Measurements from ENCODE around the gene OR2L3.

DNA sequence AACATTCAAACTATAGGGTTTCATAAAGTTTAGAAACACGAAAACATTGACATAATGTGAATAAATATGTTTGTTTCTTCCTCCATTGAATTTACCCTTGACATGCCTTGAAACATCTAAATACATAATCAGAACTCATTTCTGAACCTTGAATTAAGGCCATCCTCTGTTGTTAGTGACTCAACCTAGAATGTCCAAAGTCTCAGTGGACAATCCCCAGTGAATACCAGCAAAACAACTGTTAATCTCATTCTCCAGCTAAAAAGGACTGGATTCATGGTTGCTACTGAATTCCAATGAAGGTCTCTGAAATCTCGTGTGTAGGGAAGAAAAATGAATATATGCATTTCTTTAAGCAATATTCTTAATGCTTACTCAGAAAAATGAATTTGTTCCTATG is 16.9 kb upstream of the OR2L3 start, which contains the start of gene OR2L2:
- TF ChIP-seq, protein P1, sequence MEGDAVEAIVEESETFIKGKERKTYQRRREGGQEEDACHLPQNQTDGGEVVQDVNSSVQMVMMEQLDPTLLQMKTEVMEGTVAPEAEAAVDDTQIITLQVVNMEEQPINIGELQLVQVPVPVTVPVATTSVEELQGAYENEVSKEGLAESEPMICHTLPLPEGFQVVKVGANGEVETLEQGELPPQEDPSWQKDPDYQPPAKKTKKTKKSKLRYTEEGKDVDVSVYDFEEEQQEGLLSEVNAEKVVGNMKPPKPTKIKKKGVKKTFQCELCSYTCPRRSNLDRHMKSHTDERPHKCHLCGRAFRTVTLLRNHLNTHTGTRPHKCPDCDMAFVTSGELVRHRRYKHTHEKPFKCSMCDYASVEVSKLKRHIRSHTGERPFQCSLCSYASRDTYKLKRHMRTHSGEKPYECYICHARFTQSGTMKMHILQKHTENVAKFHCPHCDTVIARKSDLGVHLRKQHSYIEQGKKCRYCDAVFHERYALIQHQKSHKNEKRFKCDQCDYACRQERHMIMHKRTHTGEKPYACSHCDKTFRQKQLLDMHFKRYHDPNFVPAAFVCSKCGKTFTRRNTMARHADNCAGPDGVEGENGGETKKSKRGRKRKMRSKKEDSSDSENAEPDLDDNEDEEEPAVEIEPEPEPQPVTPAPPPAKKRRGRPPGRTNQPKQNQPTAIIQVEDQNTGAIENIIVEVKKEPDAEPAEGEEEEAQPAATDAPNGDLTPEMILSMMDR (IDR thresholded peaks at IDR 0.05): no peak
- no peak for TF ChIP-seq POLR2A (IDR thresholded peaks at IDR 0.05)

Measured in adrenal gland (tissue), 5 donors.